UCSD-AML1 (cell line): Measurements from ENCODE around the gene LGR6.
A peak's percentile ranks its signal among the peaks of the same experiment; 100 is the strongest.

Experiments used
- DNase-seq: peaks from one replicate; lab custom pipeline; 2025; ENCODE audit not compliant: unreplicated experiment; lab: John Stamatoyannopoulos, UW

Gene LGR6

DNA sequence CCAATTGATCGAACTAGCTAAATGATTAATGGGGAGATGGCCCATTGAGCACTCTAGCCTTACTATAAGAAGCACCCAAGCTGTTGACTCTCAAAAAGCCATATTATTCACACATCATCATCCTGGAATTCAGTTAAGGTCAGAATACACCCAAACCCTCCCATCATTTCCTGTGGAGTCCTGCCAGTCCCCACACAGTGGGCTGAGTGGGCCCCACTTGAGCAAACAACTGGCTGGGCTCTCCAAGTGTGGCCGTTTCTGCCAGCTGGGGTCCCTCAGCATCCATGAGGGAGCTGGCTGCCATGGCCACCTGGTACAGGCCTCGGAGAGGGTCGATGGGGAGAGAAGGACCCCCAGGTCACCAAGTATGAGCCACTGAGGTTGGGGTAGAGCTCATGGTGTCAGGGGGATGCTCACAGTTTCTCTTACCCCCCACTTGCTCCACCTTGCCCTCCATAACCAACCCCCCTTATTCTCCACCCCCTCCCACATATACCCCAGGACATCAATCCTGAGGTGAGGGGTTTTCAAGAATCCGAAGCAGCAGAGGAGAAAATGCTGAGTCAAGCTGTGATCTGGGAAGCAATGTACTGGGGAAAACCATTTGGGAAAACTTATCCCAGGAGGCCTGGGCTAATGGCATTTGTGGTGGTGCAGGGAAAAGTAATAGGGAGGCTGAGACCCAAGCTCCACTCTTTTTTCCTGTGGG, 87.9 kb downstream of the LGR6 start:
- no peak for DNase-seq

DNA sequence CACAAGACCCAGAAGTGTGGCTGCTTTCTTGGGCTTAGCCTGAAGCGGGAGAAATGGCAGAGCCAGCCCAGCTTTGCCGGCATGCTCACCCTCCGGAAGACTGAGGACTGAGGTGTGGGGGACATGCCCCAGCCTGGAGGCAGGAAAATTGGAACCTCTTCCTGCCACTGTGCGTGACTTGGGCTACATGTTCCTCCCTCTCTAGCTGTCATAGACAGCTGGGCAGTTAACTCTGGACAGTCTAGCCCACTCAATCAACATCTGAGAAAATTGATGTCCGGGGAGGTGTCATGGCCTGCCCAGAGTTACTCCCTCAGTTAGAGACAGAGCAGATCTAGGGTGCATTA, 88.4 kb downstream of the LGR6 start:
- no peak for DNase-seq

DNA sequence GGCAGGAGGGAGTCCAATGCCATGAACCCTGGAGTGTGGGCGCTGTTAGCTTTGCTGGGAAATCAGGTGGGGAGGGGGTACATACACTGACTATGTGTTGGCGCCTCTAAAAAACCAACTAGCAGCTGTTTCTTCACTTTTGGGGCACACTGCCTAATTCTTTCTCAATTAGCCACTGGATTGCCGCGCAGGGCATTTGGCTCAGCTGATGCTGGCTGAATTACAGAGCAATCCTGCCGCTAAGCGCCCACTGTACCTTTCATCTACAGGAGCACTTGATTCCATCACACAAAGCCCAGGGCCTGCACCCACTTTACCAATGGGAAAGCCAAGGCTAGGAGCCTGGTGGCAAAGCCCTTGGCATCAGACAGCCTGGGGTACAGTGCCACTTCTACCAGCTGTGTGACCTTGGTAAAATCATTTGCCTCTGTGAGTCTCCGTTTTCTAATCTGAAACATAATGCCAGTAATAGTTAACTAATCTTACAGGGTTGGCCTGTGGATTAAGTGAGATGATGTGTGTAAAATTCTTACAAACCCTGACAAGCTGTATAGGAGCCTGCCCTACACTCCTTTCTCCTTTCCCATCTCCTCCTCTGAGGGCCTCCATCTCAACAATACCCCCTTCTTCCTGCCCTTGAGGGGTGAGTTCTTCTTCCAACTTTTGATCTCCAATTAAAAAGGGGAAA, 89.1 kb downstream of the LGR6 start:
- DNase-seq, result no peak

GRCh38 chr1:202283379-202283844, 89.8 kb downstream of the LGR6 start:
- peak; percentile 25 for DNase-seq

DNA sequence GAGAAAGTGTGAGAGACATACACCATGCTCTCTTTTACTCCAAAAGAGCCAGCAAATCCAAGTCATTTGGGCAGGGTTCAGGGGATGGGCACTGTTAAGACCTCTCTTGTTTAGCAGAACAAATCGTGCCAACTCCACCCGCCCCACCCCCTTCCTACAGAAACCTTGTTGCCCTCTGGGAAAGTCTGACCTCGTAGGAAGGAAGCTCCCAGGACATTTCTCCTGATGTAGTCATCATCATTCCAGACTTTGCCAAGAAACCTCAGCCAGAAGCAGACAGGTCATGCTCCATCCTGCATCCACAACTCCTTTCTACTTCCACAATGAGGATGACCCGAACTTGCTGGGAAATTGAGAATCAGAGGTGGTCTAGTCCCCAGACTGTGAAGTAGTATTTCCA, 90.4 kb downstream of the LGR6 start:
- DNase-seq, result no peak

GRCh38 chr1:202285908-202286307, 92.3 kb downstream of the LGR6 start:
- no peak for DNase-seq

GRCh38 chr1:202286622-202287097, 93.1 kb downstream of the LGR6 start:
- DNase-seq, result no peak

DNA sequence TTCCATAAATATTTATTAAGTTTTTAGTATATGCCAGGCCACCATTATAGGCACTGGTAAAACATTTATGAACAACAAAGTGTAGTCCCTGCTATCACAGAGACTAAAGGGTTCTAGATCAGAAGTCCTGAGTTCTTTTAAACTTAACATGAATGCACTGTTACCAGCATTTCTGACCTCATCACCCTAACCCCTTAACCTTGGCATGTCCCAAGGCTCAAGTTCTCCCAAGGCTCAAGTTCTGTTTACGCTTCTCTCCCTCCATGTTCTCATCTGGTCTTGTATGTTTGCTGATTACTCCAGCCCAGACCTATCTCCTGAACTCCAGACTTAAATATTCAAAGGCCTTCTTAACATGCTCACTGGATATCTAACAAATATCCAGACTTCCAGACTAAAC, 93.6 kb downstream of the LGR6 start:
- DNase-seq, result no peak

- no peak for DNase-seq
Observed at GRCh38 chr1:202288177-202288576, 94.6 kb downstream of the LGR6 start.

DNA sequence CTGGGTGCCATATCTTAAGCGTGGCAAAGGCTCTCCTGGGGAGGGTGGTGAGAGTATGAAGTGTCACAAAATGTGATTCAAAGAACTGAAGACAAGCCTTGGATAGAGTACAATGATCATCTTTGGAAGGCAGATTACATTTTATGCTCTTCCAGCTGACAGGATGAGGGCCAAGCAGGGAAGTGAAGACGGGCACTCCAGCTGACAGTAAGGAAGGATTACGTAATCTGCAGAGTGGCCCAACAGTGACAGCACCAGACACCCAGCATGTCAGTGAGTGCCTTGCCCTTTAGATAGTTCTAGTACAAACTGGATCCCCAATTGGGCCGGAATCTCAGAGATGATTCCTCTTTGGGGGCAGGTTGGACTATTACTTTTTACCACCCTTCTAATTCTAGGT, 95.4 kb downstream of the LGR6 start:
- DNase-seq, result no peak

GRCh38 chr1:202291001-202291400, 97.4 kb downstream of the LGR6 start:
- DNase-seq, result no peak

DNA sequence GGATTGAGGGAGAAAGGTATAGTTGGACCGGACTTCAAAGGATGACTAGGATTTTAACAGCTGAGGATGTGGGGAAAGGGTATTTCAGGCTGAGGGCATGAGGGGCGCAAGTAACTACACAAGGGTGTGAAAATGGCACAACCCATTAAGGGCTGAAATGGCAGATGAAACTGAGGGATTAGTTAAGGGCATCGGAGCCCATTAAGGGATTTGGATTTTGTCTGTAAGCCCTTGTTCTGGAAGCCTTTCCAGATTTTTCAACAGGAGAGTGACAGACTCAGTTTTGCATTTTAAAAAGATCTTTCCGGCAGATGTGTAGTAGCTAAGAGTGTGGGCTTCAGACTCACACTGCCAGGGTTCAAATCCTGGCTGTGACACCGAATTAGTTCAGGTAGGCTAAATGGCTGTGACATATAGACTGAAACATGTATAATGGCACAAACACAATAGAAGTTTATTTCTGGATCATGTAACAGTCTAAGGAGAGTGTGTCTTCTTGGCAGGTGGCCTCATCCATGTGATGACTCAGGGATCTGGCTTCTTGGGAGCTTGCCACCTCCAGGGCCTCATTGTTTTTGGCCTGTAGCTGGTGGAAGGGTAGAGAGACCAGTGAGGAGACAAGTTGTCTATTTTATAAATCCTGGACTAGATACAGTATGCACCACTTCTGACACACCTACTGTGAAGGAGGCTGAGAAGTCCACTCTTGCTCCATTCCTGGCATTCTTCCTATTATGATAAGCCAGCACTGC, 98.5 kb downstream of the LGR6 start:
- no peak for DNase-seq

DNA sequence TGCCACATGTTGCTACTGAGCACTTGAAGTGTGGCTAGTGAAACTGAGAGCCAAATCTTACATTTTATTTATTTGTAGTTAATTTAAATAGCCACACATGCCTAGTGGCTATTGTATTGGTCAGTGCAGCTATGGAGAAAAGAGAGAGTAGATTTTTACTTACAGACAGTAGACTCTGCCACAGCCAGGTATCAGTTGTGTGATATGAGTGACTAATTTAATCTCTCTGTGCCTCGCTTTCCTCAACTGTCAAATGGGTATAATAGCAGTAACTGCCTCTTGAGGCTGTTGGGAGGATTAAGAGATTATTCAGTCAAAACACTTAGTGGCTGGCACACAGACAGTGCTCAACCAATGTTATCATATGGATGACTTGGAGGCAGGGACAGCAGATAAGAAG, 99.2 kb downstream of the LGR6 start:
- DNase-seq, result no peak

- DNase-seq, result no peak
Observed at GRCh38 chr1:202293569-202293968, 100.0 kb downstream of the LGR6 start.

DNA sequence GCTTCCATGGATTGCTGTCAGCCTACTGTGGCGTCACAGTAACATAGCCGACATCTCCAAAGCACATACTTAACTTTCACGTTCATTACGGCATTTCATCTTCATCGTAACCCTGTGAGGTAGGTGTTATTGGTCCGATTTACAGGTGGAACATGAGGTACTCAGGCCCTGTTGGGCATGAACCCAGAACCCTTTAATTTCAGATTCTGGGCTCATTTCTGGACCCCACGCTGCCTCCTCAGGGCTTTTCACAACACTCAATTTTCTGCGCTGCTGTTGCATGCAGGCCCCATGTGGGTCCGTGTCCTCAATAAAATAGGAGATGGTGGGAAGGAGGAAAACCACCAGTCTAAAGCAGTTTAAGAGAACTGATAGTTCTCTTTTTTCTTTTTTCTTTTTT, 108.6 kb downstream of the LGR6 start:
- no peak for DNase-seq

- no peak for DNase-seq
Observed at GRCh38 chr1:202304375-202304774, 110.8 kb downstream of the LGR6 start.

DNA sequence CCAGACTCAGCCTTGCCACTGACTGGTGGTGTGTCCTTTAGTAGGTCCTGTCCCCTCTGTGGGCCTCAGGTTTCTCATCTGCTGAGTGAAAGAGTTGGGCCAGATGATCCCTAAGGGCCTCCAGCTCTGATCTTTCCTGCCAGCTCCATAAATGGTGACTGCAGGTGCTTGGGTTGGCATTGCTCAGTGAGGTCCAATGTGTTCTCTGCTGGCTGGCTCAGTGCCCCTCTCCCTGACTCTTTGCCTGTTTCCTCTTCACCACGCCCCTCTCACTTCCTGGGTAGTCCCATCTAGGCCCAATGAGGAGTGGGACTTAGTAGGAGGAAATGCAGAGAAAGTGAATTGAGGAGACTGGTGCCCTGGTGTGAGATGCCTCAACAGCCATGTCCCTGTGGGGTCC, 111.6 kb downstream of the LGR6 start:
- DNase-seq, result no peak

GRCh38 chr1:202306535-202307345, 113.1 kb downstream of the LGR6 start:
- DNase-seq, result no peak

GRCh38 chr1:202310071-202310725, 116.6 kb downstream of the LGR6 start:
- no peak for DNase-seq

GRCh38 chr1:202310746-202311145, 117.1 kb downstream of the LGR6 start:
- DNase-seq, result no peak
